Colon (tissue), 2 donors: ENCODE data around the gene FRMPD3.

ENCODE experiments used
- FAIRE-seq: peaks from 2 replicates; lab custom pipeline; 2012; peaks lifted over from hg19 to GRCh38; lab: Jason Lieb, UNC
- donor health status: control.
- donor health status: control.

Gene FRMPD3

GRCh38 chrX:107482046-107482445 is 32.6 kb downstream of the FRMPD3 start:
- no peak for FAIRE-seq

GRCh38 chrX:107484002-107484726 is 34.7 kb downstream of the FRMPD3 start:
- no peak for FAIRE-seq

- FAIRE-seq, result no peak
Observed at GRCh38 chrX:107485013-107485412, 35.6 kb downstream of the FRMPD3 start.

GRCh38 chrX:107493141-107493540 is 43.7 kb downstream of the FRMPD3 start:
- no peak for FAIRE-seq

GRCh38 chrX:107496786-107497185 is 47.3 kb downstream of the FRMPD3 start:
- FAIRE-seq, result no peak
